Suppressor macrophage (primary cell): ENCODE measurements around the gene UBAC1.
"Not testable (repeated sequence)": the region's sequence is repeated elsewhere in the genome, so short reads cannot be mapped to it uniquely, and the experiment has no call there.

Source experiments
- DNase-seq, 4 experiments: peaks; one replicate each; pipeline ENCODE4 v3.0.0-alpha.2; 2020 to 2022

The UBAC1 gene

DNA sequence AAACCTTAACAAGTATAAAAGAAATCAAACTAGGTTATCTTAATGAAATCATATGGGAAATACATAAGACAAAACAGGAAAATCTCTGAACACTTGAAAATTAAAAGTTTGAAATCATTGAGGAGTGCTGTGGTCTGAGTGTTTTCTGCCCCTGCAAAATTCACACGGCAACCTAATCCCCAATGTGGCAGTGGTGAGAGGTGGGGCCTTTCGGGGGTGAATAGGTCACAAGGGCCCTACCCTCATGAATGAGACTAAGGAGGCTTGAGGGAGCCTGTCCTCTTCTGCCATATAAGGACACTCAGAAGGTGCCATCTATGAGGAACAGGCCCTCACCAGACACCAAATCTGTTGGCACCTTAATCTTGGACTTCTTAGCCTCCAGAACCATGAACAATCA, 64.5 kb downstream of the UBAC1 start:
- DNase-seq, result no peak

DNA sequence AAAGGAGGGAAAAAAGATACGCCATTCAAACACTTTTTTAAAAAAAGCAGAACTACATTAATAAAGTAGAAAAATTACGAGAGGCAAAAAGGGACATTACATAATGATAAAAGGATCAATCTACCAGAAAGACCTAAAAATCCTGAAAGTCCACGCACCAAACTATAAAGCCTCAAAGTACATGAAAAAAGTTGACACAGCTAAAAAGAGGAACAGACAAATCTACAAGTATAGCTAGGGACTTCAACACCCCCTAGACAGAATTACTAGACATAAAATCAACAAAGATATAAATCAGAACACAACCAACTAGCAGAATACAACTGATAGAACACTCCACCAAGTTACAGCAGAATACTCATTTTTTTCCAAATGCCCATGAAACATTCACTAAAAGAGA, 65.0 kb downstream of the UBAC1 start:
- DNase-seq, result no peak

DNA sequence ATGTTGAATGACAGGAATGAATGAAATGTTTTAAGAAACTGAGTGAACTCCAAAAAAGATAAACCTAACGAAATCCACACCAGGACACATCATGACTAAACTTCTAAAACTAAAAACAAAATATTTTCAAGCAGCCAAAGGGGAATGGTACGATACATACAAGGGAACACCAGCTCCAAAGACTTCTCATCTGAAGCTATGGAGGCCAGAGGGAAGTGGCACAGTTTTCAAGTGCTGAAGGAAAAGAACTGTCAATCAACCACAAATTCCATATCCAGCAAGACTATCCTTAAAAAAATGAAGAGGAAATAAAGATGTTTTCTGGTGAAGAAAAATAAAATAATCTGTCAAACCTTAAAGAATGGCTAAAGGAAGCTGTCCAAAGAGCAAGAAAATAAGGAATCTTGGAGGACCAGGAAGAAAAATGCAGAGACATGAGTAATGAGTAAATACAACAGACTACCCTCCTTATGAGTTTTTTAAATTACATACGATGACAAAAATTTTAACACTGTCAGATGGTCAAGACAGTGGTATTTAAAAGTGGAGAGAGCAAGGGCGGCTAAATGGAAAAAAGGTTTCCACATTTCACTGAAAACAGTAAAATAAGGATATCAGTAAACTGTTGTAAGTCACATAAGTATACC, 65.8 kb downstream of the UBAC1 start:
- DNase-seq, result no peak

DNA sequence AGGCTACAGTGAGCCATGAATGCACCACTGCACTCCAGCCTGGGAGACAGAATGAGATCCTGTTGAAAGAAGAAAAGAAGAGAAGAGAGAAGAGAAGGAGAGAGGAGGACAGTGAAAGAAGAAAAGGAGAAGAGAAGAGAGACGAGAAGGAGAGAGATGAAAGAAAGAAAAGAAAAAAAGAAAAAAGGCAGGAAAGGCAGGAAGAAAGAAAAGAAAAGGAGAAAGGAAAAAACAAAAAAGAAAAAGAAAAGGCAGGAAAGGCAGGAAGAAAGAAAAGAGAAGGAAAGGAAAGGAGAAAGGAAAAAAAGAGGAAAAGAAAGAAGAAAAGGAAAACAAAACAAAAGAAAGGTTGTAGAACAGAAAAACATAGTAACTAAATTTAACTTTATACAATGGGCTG, 68.1 kb downstream of the UBAC1 start:
- no peak for DNase-seq

DNA sequence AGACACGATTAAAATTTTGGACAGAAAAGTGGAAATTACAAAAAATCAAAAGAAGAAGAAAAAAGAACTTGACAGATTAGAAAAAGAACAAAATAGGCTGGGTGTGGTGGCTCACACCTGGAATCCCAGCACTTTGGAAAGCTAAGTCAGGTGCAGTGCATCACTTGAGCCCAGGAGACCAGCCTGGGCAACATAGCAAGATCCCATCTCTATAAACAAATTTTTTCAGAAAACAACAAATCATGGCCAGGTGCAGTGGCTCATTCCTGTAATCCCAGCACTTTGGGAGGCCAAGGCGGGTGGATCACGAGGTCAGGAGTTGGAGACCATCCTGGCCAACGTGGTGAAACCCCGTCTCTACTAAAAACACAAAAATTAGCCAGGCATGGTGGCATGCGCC, 68.8 kb downstream of the UBAC1 start:
- DNase-seq, result not testable (repeated sequence)

DNA sequence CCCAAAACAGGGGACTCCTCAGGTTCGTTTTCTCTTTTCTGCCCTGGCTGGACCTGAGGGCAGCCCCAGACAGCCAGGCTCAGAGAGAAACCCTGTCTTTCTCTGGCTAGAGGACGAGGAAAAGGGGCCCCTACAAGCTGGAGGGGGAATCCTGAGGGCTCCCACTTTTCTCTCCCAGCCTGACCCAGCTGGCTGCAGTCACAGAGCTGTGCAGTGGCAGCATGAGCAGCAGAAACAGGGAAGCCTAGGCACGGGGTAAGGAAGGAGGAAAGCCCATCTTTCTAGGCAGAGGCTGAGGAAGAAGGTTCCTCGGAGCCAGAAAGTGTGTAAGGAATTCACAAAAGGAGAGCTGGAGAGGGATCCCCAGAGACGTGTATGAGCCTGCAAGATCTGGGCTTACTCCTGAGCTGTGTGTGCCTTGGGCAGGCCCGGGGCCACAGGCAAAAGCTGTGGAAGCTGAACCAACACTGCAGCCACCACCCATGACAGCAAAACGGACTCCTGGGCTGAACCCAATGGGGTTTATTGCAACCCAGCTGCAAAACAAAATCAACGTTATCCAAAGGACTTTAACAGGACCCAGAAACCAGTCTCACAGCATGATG, 70.0 kb downstream of the UBAC1 start:
- DNase-seq, result no peak

DNA sequence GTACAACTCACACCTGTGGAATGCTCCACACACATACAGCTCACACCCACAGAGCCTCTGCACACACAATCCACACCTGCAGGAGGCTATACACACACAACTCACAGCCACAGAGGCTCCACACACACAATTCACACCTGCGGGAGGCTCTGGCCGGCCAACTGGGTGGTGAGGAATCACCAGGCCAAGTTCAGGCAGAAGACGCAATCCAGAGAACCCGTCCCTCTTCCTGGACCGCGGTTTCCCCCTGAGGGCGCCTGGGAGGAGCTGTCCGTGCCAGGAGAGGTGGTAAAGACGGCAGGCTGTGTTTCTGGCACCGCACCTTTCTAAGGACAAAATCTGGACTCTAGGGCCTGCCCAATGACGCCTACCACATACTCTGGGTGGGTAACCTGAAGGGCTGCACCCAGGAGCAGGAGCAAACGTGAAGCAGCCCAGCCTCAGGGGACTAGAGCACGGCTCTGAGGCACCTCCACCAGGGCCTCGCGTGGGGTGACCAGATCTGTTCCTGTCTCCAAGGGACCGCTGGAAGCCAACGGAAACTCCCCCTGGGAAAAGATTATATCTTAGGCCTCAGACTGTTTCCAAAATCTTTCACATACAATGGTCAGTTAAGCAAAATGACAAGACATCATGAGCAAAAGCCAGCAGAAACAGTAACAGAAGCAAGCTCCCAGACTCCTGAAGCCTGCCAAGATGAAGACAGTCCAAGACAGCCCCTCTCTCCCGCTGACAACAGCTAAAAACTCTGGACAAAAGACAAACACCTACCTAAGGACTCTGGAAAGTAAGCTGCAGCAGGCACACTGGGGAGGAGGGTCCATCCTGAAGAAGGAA, 70.8 kb downstream of the UBAC1 start:
- no peak for DNase-seq

DNA sequence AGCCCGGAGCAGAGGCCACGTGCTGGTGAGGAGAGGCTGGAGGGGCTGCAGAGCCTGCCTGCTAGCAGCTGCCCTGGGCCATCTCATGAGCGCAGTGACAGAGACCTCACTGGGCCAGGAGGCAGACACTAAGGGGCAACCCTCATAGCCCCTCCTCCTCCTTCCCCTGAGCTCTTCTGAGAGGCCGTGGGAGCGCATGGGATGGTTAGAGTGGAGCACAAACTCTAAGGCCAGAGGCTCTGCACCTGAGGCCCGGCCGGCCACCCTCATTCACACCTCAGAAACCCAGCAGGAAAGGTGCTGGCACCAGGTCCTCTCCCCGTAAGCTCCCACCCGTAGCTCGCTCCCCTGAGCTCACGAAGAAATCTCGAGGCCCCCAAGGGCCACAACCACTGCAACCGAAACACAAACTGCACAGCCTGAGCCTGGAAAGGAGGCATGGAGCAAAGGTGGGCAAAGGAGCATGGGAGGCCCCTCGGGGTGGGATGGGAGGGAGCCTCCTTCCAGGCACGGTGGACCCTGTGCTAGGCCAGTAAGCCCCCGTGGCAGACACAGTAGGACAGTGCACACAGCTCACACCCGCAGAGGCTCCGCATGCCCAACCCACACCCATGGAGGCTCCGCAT, 71.5 kb downstream of the UBAC1 start:
- DNase-seq, result no peak

DNA sequence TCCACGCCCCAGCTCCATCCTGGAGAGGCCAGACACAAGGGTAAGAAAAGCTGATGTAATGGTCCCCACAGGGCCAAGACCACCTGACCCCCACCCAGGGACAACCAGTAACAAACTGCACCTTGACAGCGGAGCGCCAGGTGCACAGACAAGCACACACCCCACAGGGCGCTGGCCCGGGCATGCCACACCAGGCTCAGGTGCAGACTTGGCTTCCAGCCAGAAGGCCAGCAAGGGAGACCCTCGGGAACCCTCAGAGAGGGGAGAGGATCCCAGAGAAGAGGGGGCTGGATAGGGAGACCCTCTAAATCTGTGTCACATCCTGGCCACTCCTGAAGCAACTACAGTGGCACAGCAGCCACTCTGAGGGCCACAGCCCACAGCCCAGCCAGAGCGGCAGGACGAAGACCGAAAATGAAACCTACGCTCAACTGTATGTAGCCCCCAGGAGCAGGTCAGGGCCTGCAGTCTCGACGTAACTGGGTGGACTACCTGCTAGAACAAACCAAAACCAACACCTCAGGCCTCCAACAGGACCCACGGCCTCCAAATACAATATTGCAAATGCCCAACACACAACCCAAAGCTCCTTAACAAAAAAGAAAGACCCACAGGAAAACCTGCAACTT, 72.3 kb downstream of the UBAC1 start:
- DNase-seq, result no peak

DNA sequence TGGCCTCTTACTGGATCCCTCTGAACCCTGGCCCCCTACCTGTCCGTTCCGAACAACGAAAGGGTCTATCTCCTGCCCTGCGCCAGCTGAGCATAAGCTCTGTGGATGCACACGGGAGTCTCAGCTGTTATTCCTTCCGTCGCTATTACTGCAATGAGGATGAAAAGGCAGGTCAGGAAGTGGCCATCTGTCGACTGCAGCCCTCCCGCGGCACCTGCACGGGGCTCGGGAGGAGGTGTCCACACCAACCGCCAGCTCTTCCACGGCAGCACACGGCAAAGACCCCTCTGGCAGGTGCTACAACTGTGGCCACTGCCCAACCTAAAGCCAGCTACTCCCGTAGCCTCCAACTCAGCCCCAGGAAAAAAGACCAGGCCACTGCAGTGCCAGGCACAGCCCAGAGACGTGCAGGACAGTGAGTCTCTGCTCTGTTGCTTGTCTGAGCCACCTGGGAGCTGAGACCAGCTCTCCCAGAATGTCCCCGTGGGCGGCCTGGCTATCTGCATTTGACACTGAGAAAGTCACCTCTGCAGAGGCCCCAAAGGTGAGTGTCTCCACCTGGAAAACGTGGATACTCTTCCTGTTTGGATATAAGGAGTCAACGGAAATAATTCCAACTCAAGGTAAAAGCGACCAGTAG, 72.9 kb downstream of the UBAC1 start:
- no peak for DNase-seq

DNA sequence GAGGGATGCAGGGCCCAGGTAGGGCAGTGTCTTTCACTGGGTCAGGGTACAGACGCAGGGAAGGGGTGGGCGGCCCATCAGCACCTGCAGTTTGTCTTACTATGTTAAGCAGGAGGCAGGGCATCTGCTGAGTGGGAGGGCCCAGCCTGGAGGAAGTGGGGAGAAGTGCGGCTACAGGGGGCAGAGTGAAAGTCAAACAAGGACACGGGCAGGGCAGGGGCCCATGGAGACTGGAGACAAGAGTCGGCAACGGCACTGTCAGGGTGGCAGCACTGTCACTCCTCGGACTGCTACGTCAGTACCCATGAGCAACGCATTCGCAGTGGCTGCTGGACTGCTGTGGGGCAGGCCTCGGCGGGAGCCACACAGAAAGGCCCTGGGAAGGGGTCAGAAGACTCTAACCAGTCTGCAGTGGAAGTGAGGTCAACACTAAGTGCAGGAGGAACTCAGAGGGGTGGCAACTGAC, 73.6 kb downstream of the UBAC1 start:
- DNase-seq, result peak; percentile 64 to 87 (median 77)

DNA sequence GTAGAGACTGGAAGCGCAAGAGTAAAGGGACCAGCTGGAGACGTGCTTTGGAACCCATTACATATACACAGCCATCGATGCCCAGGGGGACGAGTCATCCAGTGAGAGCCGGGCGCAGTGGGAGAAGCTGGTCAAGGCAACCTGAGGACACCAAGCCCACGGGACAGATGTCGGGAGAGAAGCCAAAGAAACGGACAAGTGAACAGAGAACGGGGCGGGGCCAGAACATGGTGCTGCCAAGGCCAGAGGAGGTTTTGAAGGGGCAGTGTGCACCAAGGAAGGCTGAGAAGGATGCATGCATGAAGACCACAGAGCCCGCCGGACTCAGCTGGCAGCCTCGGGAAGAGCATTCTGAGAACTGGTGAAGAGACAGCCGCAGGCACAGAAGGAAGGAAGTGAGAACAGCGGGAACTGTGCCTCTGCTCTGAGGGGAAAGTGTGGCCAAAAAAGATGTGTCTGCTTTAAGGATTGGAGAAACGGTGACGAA, 74.1 kb downstream of the UBAC1 start:
- DNase-seq, result peak; percentile 60 to 75 (median 73)

DNA sequence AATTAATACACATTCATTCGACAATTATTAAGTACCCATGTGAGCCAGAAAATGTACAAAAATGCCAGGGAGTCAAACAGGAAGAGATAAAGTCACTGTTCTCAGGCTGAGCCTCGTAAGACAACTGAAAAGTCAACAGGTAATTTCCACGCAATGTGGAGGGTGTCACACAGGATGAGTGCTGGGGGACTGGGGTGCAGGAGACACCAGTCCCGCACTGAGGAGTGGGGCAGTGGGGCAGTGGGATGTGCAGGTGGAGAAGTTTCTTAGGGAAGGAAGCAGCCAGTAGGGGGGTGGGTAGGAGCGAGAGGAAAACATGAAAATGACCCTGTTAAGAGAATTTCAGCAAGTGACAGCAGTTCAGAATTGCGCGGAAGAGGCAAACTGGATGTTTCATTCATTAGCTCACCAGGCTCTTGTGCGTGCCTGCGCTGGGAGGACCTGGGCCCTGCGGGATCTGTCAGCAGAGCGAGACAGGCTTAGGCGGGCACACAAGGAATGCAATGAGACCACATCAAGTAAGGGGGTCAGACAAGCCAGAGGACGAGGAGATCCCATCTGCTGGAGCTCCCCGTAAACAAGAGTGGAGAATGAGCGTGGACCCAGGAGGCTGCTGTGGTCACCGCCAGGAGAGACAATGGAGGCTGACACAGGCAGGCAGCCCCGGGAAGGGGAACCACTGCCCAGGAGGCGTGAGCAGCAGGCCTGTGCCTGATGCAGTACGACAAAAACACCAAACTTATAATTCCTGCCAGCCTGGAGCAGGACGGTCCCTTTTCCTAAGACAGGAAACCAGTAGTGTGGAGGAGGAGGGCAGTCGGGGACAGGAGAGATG, 74.8 kb downstream of the UBAC1 start:
- peak in 2 of 4 experiments; percentile 16 to 43 for DNase-seq

DNA sequence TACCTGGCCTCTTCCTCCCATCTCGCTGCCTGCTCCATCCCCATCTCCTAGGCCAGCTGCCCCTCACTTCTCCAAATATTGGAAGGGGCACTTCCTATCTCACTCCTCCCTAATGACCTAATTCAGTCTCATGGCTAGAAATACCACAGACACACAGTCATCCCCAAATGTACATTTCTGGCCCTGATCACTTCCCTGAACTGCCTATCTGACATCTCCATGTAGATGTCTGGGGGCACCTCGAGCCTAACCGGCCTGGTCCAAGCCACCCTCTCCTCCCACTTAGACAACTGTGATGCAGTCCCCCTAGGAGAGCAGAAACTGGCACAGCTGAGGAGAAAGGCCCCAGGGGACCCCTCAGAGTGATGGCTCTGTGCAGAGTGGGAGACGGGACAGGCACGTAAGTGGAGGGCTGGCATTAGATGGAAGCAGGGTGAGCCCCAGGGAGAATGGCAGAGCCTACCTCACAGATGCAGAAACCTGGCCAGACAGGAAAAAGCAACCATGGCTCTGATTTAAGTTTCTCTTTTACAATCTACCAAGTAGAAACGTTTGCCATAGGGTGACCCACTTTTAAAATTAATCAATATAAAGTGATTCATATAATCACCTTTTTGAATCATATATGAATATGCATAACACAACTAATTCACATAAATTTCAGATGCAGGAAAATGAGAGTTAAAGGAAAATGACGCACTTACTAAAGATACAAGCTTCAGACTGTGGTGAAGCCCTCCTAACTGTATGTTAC, 75.9 kb downstream of the UBAC1 start:
- DNase-seq, result peak; percentile 44 to 70 (median 57)

DNA sequence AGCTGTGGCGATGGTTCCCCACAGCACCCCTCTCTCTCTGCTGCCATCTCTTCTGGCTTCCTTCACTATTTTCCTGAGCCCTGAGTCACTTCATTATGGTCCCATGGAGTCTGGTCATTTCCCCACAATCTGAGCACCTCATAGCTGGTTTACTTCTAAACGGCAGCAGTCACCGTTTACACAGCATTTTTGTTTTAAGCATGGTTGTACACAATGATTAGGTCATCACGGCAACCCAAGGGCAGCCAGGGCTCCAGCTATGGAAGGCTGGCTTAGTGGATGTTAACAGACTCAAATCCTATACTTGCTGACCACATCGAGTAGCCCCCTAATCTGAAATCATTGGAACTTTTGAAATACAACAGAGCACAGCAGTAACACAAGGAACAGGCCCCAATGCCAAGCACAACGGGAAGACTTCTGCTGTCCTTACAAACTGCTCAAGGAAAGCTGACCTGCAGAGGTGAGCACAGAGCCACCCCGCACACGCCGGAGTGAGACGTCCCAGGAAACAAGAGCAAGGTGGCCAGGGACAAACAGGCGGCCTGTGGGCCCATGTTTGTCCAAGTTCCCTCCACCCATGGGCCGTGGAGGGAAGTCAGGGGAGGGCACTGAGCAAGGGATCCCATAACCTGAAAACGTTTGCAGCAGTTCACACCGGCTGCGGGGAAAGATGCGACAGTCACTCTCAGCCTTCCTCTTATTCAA, 76.7 kb downstream of the UBAC1 start:
- DNase-seq, result peak in 1 of 4 experiments; percentile 38

DNA sequence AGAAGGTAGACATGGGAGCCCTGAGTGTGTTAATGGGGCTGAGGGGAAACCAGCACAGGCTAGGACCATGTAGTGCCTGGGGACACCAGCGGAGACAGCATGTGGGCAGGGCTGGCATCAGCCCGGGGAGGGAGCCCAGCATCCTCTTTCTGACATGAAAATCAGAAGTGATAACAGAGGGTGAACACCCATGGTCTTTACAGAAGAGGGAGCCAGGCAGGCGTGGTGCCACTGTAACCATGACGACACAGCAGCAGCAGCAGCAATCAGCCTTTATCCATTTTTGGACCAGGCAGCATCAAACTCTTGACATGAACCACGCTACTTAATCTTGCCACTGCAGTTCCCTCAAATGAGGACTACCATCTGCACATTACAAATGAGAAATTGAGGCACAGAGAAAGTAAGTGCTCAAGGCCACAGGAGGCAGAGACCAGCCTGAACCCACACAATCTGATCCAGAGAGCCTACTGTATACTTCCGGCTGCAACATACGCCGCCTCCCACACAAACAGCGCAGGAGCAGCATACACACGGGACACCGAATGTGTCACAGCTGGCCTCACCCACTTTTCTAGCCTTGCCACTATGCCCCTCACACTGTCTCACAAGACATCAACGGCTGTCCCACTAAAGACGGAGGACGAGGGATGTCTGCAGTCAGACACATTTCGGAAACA, 77.6 kb downstream of the UBAC1 start:
- DNase-seq, result peak in 3 of 4 experiments; percentile 15 to 54 (median 28)
